ENCODE data around the gene ITGAX.

DNA sequence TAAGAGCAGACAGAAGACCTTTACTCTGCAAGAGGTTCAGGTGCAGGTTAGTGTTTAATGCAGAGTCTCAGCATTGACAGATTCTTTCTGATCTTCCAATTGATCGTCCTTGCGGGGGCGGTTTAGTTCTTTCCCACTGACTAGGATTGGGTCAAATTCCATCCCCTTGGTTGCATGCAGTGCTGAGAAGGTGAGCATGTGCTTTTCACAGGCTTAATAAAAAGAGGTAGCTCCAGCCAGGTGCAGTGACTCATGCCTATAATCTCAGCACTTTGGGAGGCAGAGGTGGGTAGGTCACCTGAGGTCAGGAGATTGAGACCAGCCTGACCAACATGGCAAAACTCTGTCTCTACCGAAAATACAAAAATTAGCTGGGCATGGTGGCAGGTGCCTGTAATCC is 30.7 kb downstream of the ITGAX start:
- TF ChIP-seq, protein P1, sequence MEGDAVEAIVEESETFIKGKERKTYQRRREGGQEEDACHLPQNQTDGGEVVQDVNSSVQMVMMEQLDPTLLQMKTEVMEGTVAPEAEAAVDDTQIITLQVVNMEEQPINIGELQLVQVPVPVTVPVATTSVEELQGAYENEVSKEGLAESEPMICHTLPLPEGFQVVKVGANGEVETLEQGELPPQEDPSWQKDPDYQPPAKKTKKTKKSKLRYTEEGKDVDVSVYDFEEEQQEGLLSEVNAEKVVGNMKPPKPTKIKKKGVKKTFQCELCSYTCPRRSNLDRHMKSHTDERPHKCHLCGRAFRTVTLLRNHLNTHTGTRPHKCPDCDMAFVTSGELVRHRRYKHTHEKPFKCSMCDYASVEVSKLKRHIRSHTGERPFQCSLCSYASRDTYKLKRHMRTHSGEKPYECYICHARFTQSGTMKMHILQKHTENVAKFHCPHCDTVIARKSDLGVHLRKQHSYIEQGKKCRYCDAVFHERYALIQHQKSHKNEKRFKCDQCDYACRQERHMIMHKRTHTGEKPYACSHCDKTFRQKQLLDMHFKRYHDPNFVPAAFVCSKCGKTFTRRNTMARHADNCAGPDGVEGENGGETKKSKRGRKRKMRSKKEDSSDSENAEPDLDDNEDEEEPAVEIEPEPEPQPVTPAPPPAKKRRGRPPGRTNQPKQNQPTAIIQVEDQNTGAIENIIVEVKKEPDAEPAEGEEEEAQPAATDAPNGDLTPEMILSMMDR (IDR thresholded peaks at IDR 0.05): no peak
- no peak for TF ChIP-seq ZFX (IDR thresholded peaks at IDR 0.05; ENCODE audit: borderline replicate concordance)
